ENCODE results near the gene CHST8. TPM values are rescaled to one million over a fixed set of nuclear protein-coding genes. Genes with fewer than 3 reads are reported as not detected.
"Not testable (repeated sequence)": the region's sequence is repeated elsewhere in the genome, so short reads cannot be mapped to it uniquely, and the experiment has no call there.

The CHST8 gene
- polyA plus RNA-seq, 4 donors: 0.07 to 0.20 (median 0.16) TPM

DNA sequence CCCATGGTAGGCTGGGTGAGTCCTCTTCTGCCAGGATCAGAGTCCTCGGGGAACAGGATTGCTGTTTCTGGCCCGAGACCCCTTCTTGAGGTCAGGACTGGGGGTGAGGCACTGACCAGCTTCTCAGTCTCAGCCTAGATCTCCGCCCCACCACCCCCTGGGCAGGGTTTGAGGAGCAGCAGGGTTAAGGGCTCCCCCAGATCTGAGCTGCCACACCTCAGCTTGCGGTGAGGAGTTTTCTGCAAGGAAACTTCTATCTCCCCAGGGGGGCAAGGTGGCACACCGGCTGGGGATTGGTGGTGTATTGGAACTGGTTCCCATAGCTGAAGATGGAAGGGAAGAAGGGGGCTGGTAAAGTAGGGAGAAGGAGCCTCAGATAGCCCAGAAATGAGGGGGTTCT is 19.5 kb downstream of the CHST8 start:
- DNase-seq (ENCODE audit: low read depth in 4 of 4, low spot score in 3 of 4): no peak

DNA sequence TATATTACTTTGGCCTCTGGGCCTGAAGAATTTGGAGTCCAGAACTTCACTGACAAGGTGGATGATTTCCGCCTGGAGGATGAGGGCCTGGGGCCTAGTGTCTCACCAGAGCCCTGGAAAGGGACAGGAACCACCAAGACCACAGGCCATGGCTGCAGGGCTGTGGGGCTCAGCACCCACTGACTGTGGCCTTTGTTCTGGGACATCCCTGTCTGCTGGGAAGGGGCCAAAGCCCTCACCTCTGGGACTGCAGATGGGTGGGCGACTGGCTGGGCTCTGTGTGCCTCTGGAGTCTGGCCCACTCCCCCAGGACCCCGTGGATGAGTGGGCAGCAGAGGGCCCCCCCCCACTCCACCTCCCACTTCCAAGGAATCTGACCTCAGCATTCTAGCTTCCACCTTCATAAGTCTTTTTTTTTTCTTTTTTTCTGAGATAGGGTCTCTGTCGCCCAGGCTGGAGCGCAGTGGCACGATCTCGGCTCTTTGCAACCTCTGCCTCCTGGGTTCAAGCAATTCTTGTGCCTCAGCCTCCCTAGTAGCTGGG is 20.3 kb downstream of the CHST8 start:
- DNase-seq (ENCODE audit: low read depth in 4 of 4, low spot score in 3 of 4): no peak

DNA sequence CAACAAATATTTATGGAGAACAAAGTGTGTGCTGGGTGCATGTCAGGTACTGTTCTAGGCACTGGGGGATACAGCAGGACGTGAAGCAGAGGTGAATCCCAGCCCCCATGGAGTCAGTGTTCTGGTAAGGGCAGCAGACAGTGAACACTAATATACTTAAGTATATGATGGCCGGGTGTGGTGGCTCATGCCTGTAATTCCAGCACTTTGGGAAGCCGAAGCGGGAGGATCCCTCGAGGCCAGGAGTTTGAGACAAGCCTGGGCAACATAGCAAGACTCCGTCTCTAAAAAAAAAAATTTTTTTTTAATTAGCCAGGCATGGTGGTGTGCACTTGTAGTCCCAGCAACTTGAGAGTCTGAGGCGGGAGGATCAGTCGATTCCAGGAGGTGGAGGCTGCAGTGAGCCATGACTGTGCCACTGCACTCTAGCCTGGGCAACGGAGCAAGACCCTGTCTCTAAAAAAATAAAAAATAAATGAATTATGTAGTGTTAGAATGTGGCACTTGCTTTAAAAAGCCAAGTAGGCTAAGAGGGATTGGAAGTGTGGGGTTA is 22.6 kb downstream of the CHST8 start:
- no peak for DNase-seq (ENCODE audit: low read depth in 4 of 4, low spot score in 3 of 4)

DNA sequence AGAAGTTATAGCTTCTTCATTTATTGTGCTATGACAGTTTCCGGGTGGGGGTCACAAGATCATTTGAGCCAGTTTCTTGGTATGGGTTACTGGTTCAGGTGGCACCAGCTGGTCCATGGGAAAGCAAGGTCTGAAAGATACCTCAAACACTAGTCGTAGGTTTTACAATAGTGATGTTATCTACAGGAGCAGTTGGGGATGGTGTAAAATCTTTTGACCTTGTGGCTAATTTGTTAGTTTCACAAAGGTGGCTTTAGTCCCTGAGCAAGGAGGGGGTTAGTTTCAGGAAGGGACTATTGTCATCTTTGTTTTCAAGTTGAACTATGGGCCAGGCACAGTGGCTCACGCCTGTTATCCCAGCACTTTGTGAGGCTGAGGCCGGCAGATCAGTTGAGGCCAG is 24.6 kb downstream of the CHST8 start:
- DNase-seq (ENCODE audit: low read depth in 4 of 4, low spot score in 3 of 4): no peak

DNA sequence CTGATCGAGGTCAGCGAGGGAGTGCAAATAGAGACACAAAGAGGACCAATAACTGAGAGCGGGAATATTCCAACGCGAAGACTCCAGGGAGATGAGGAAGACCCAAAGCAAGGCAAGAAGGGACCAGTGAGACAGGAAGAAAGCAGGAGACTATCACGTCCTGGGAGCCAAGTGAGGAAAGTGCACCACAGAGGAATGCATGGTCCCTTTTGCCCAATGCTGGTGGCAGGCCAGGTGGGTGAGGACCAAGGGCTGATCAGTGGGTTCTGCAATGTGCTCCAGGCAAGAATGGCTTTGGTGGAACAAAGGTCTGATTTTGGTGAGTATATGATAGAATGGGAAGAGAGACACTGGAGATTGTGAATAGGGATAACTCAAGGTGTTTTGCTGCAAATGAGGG is 25.4 kb downstream of the CHST8 start:
- DNase-seq (ENCODE audit: low read depth in 4 of 4, low spot score in 3 of 4): no peak

DNA sequence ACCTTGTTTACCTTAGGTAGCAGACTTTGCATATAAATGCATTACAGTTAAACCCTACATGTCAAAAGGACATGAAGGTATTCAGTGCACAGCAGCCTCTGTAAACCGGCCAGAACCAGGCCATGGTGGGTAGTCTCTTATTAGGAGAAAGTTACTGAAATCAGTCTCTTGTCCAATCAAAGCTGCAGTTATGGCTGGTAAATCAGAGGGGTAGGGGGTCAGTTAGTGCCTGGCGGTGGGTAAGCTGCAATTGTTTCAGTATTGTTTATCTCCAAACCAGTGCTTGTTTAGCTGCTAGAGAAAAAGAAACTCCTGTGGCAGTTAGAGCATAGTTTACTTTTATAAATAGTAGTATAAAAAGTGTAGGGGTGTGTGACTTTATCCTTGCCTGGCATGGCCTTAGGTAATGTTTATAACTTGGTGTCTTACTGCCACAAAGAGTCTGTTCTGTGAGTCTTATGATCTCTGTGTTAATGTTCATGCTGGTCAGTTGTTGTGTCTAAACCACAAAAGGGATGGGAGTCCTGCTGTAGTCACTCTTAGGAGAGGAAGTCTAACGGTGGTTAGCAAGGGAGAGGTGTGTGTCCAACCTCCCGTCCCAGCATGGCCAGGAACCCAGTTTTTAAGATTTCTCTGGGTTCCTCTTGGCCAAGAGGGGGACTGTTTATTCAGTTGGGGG is 28.0 kb downstream of the CHST8 start:
- DNase-seq (ENCODE audit: low read depth in 4 of 4, low spot score in 3 of 4): no peak

DNA sequence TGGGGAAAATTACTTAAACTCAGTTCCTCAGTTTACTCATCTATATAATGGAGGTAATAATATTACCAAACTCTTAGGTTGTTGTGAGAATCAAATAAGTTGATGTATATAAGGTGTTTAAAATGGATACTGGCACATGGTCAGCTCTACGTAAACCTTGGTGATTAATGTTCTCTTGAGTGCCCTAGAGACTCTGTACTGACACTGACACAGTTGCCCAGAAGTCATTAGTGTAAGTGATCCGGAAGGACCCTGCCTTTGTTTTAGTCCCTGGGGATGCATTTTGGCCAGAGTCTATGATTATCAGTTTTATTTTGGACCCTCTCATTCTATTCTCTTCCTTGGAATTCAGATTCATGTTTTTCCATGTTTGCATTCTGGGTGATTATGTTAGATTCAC is 31.9 kb downstream of the CHST8 start:
- no peak for DNase-seq (ENCODE audit: low read depth in 4 of 4, low spot score in 3 of 4)

DNA sequence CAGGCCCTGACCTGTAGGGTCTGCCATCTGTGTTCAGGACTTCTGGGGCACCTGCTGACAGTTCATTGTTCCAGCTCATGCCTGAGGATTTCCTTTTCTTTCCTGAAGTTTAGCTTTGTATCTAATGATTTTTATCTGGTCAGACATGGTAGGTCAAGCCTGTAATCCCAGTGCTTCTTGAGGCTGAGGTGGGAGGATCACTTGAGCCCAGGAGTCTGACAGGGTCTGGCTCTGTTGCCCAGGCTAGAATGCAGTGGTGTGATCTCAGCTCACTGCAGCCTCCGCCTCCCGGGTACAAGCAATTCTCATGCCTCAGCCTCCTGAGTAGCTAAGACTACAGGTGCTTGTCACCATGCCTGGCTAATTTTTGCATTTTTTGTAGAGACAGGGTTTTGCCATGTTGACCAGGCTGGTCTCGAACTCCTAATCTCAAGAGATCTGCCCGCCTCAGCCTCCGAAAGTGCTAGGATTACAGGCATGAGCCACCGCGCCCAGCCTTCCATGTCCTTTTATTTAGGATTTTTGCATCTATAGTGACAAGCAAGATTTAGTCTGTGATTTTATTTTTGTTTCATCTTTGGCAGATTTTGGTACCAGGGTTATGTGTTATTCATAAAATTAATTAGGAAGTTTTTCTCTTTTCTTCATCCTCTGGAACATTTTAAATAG is 33.2 kb downstream of the CHST8 start:
- DNase-seq (ENCODE audit: low read depth in 4 of 4, low spot score in 3 of 4): no peak

DNA sequence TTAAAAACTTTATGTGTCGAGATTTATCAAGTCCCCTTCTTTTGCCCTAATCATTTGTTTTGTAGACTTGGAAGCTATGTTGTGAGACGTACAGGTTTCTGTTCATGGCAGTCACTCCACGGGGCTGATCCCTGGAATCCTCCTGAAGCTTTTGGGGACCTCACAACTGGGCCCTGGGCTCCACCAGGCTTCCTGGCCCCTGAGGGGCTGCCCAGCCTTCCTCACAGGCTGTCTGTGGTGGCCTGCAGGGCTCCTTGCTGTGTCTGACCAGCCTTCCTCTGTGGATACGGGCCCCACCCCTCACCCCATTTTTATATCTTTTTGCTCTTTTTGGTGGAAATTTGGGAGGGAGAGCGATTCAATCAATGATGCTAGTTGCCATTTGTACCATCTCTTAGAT is 38.1 kb downstream of the CHST8 start:
- DNase-seq (ENCODE audit: low read depth in 4 of 4, low spot score in 3 of 4): no peak

DNA sequence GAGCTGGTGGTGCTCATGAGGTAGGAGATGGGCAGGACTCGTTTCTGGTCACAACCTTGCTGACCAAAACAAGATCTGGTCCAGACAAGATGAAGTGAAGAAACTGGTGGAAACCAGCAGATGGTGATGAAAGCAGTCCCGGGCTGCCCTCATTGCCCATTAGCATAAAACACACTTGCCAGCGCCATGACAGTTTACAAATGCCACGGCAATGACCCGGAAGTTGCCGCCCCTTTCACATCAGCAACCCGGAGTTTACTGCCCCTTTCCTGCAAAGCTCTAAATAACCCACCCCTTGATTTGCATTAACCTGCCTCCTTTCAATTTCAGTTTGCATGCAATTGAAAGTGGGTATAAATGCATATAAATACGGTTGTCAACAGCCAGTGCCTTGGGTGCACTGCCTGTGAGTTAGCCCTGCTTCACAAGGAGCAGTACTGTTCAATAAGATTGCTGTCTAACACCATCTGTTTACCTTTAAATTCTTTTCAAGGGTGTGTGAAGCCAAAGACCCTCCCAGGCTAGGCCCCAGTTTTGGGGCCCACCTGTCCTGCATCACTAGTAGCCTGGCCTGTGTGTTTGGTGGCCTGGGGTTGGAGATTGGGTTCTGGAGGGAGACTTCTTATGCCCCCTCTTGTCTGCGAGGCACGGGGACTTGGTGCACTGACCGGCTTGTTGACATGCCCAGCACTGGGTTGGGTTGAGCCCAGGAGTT is 38.8 kb downstream of the CHST8 start:
- no peak for DNase-seq (ENCODE audit: low read depth in 4 of 4, low spot score in 3 of 4)

DNA sequence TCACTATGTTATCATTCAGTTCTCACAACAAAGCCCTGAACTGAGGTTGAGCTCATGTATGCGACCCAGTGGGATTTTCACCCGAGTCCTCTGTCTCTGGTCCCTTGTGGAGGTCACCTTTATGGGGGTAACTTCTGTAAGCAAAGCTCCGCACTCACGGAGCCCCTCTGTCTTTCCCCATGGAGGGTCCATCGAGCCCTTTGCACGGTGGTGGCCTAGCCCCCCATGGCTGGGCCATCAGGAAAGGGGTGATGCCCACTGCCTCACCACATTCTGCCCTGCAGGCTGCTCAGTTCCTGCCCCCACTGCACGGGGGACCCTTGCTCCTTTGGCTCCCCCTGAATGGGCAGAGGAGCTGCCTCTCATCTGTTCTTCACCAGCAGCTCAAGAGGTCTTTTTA is 39.6 kb downstream of the CHST8 start:
- no peak for DNase-seq (ENCODE audit: low read depth in 4 of 4, low spot score in 3 of 4)

DNA sequence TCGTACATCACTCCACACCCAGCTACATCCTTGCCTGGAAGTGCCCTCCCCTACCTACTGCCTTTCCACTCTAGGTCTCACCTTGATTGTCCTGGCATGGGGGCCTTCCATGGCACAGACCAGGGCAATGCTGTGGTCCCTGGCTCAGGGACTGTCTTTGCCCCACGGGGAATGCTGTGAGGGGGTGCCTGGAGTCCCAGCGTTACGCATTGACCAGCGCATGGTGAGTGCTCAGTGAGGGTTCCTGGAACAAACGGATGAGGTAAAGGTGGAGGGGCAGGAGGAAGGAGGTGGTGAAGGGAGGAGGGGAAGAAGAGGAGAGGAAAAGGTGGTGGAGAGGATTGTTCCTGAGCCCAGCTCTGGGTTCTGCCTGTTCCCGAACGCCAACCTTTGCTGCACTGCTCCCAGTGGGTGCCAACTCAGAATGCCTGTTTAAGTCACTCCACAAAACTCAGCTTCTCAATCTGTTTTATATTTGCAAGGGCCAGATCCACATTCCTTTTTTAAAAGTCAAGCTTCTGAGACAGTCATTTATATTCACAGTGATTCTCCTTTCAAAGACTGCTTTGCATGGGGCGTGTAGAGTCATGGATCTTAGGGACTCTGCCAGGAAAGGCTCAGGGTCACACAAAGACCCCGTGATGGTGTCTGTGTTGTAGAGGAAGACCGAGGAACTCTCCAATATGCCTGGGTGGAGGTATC is 40.8 kb downstream of the CHST8 start:
- DNase-seq (ENCODE audit: low read depth in 4 of 4, low spot score in 3 of 4): no peak

DNA sequence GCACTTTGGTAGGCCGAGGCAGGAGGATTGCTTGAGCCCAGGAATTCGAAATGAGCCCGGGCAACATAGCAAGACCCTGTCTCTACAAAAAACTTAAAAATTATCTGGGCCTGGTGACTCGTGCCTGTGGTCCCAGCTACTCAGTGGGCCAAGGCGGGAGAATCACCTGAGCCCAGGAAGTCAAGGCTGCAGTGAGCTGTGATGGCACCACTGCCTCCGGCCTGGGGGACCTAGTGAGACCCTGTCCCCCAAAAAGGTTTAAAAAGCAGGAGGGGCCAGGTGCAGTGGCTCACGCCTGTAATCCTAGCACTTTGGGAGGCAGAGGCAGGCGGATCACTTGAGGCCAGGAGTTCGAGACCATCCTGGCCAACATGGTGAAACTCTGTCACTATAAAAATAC is 41.6 kb downstream of the CHST8 start:
- DNase-seq (ENCODE audit: low read depth in 4 of 4, low spot score in 3 of 4): not testable (repeated sequence)

DNA sequence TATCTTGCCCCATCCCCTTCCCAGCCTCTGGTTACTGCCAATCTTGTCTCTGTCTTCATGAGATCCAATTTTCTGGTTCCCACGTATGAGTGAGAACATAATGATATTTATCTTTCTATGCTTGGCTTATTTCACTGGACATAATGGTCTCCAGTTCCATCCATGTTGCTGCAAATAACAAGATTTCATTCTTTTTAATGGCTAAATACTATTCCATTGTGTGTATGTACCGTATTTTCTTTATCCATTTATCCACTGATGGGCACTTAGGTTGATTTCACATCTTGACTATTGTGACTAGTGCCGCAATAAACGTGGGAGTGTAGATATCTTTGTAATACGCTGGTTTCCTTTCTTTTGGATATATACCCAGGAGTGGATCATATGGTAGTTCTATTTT is 43.0 kb downstream of the CHST8 start:
- DNase-seq (ENCODE audit: low read depth in 4 of 4, low spot score in 3 of 4): no peak

DNA sequence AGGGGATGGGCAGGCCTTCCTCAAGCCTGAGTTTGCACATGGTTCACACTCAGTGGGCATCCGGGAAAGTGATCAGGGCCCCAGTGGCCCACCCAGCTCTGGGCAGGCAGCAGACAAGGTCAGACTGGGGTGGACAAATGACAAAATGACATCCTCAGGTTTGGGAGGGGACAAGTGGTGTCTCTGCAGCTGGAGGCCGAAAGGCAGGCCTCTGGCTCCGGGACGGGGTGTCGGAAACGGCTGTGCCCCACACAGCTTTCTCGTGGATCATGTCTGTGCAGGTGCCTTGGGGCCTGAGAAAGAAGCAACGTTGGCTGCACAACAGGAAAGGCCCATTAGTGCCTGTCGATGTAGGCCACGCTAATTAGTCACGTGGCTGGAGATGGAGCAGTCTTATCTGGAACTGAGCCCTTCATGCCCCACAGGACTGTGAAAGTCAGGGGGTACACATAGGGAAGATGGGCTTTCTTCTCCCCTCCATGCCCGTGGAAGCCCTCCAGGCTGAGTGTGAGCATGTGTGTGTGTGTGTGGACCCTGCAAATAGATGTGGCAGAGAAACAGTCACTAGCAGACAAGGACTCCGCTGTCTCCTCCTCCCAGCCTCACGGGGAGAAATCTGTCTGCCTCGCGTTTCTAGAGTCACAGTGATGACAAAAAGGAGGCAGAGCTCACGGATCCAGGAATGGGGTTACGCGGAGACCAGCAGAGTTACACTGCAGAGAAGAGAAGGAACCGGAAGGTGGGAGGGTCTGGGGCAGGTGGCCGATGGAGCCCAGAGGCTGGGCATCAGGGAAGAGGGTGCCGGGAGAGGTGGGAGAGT is 44.2 kb downstream of the CHST8 start:
- no peak for DNase-seq (ENCODE audit: low read depth in 4 of 4, low spot score in 3 of 4)

DNA sequence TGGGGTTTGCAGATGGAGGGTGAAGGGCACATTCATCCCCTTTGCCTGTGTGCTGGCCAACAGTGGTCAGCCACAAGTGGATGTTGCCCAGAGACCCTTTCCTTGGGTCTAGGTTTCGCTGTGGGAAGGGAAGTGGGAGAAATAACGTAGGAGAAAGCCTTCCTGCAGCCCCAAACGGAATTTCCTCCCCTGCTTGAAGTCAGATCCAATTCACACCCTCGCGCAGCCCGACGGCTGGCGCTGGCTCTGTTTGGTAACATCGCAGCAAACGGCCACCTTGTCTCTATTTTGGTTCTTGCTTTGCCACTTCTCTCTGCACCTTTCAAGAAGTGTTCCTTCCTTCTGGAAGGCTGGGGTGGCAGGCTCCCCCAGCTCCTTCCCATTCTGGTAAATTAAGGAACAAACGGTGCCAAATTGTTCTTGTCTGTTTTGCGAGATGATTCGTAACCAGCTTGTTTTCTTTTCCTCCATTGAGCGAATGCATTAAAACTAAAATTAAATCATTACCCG is 45.4 kb downstream of the CHST8 start:
- no peak for DNase-seq (ENCODE audit: low read depth in 4 of 4, low spot score in 3 of 4)

DNA sequence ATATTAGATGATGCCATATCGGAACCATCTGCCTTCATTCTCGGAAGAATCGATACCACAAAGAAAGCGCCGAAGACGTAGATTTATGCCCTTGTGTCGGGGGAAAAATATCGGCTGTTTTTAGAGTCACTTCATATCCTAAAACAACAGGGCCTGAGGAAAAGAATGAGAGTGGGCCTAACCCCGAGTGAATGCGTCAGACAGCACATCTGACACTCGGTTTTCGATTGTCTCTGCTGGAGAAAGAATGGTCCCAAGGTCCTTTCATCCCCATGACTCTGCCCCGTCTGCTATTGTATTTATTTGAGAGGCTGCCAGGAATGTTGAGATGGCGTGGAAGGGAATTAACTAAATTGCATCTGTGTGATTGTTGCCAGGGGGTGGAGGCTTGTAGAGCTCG is 46.1 kb downstream of the CHST8 start:
- no peak for DNase-seq (ENCODE audit: low read depth in 4 of 4, low spot score in 3 of 4)

DNA sequence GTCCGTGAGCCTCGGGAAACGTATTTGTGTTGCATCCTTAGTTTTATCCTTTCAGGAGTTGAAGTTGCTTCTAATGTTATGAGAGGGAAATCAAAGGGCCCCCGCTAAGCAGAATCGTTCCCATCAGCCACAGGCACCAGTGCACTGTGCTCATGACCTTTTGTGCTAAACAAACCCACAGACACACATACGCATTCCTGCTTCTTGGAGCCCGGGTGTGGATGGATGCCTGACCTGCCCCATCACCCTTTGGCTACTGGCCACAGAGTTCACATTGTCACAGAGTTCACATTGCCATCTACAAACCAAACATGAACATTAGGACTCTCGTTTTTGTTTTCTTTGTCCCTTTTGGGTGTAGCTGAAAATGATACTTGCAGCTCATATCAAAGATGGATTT is 47.2 kb downstream of the CHST8 start:
- DNase-seq (ENCODE audit: low read depth in 4 of 4, low spot score in 3 of 4): no peak

DNA sequence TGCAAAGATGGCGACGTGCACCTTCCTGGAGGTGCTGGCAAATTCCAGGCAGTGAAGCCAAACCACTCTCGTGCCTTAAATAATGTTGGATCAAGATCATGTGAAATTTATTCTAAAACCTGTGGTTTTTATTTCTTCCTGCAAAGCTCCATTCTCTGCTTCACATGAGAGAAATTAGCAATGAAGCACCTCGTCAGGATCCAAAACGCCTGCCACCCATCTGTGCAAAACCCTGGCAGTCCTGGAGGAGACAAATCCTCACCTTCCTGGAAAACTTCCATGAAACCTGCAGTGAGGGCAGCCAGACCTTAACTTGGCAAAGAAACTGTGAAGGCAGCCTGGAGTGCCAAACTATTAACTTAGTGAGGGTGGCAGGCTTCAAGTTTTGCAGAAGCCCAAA is 47.6 kb downstream of the CHST8 start:
- DNase-seq (ENCODE audit: low read depth in 4 of 4, low spot score in 3 of 4): no peak

DNA sequence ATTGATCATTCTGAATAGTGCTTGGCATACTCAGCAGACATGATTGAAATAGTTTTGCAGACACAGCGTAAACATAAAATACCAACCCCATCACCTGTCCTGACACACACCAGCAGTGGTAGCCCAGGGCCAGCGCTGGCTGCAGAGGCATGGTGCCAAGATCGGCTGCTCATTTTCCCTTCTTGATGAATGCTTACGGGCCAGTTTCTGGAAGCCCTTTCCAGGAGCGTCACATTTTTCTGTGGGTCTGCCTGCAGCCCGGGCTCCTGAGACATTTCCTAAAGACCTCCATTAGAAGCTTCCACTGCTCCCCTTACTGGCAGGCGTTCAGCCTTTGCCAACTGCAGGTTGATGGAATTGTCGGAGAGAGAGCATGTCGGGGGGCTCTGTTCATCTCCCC is 48.6 kb downstream of the CHST8 start:
- DNase-seq (ENCODE audit: low read depth in 4 of 4, low spot score in 3 of 4): no peak

Measured in left renal pelvis (tissue), 4 donors.